Mesendoderm (in vitro differentiated cells): ENCODE data around the gene C7.

Experiments
- DNase-seq: peaks from one replicate; pipeline ENCODE4 v3.0.0; 2013
- H2AK5ac ChIP-seq: 2 replicates; pipeline ENCODE4 v1.6.1; 2013; ENCODE audit warnings: low read length, inconsistent platforms
- H2BK120ac ChIP-seq: 2 replicates; pipeline ENCODE4 v1.6.1; 2013; ENCODE audit warnings: low read depth, mild to moderate bottlenecking, low read length, moderate library complexity, mixed read lengths
- H2BK15ac ChIP-seq: replicated peaks from 2 replicates; pipeline ENCODE4 v1.6.1; 2013; ENCODE audit warnings: low read depth, mild to moderate bottlenecking, moderate library complexity
- H2BK5ac ChIP-seq: 2 replicates; pipeline ENCODE4 v1.6.1; 2013; ENCODE audit warnings: low read length, inconsistent platforms
- H3K18ac ChIP-seq: 2 replicates; pipeline ENCODE4 v1.6.1; 2013; ENCODE audit warnings: mild to moderate bottlenecking, low read length, mixed read lengths
- H3K23ac ChIP-seq: one replicate; pipeline ENCODE4 v1.6.1; 2013; ENCODE audit warnings: low read length
- H3K27ac ChIP-seq: 2 replicates; pipeline ENCODE4 v1.5.1; 2013; ENCODE audit warnings: low read depth, mild to moderate bottlenecking, inconsistent platforms, low read length, moderate library complexity
- H3K27me3 ChIP-seq: 2 replicates; pipeline ENCODE4 v1.6.1; 2013; ENCODE audit warnings: low read length, control low read depth, mild to moderate bottlenecking, inconsistent platforms; ENCODE audit not compliant: insufficient read depth, poor library complexity
- H3K36me3 ChIP-seq: 2 replicates; pipeline ENCODE4 v1.6.1; 2013; ENCODE audit warnings: low read length, inconsistent platforms; ENCODE audit not compliant: control insufficient read depth, insufficient read depth
- H3K4ac ChIP-seq: one replicate; pipeline ENCODE4 v1.6.1; 2013; ENCODE audit warnings: low read depth, mild to moderate bottlenecking, low read length, moderate library complexity
- H3K4me1 ChIP-seq: 2 replicates; pipeline ENCODE4 v1.6.1; 2013; ENCODE audit warnings: low read depth, low read length, inconsistent platforms; ENCODE audit not compliant: control insufficient read depth
- H3K4me2 ChIP-seq: 2 replicates; pipeline ENCODE4 v1.6.1; 2013; ENCODE audit warnings: low read length
- H3K4me3 ChIP-seq: 2 replicates; pipeline ENCODE4 v1.5.1; 2013; ENCODE audit warnings: mild to moderate bottlenecking, low read length
- H3K56ac ChIP-seq: one replicate; pipeline ENCODE4 v1.6.1; 2013; ENCODE audit warnings: low read length
- H3K79me1 ChIP-seq: 2 replicates; pipeline ENCODE4 v1.6.1; 2013; ENCODE audit warnings: low read length, inconsistent platforms
- H3K79me2 ChIP-seq: 2 replicates; pipeline ENCODE4 v1.6.1; 2013; ENCODE audit warnings: mild to moderate bottlenecking, low read length; ENCODE audit not compliant: control insufficient read depth, insufficient read depth
- H3K9ac ChIP-seq: 2 replicates; pipeline ENCODE4 v1.6.1; 2013; ENCODE audit warnings: low read length, inconsistent platforms
- H4K5ac ChIP-seq: one replicate; pipeline ENCODE4 v1.6.1; 2013; ENCODE audit warnings: low read length
- H4K8ac ChIP-seq: one replicate; pipeline ENCODE4 v1.6.1; 2013; ENCODE audit warnings: low read depth, mild to moderate bottlenecking, control low read depth, low read length, moderate library complexity
- WGBS: extraction: QIAGEN DNeasy Blood & Tissue Kit; methylation state at CpG from one replicate; pipeline ENCODE4 v1.1.7; 2013; ENCODE audit warnings: low lambda C conversion rate, missing lambda C conversion rate; ENCODE audit not compliant: insufficient coverage; ENCODE audit errors: extremely low coverage; 5-methylcytosine and 5-hydroxymethylcytosine counted together

Gene C7

GRCh38 chr5:40906351-40906751 is 2.9 kb upstream of the C7 start:
- no peak overlapping the region for H2AK5ac ChIP-seq
- no peak overlapping the region for H3K27ac ChIP-seq
- no peak overlapping the region for H2BK5ac ChIP-seq
- H3K36me3 ChIP-seq: no peaks in the 10 kb centered on the region
- no peak overlapping the region for H4K8ac ChIP-seq
- H3K4ac ChIP-seq: no peak overlapping the region
- no peak overlapping the region for H4K5ac ChIP-seq
- no peak overlapping the region for H3K18ac ChIP-seq
- H3K79me1 ChIP-seq: no peaks in the 10 kb centered on the region
- H3K4me3 ChIP-seq: no peak overlapping the region
- no peak overlapping the region for H3K4me2 ChIP-seq
- H3K9ac ChIP-seq: no peak overlapping the region
- no peak overlapping the region for H2BK120ac ChIP-seq
- no peaks in the 10 kb centered on the region for H3K4me1 ChIP-seq
- H3K27me3 ChIP-seq: no peaks in the 10 kb centered on the region
- H3K56ac ChIP-seq: no peak overlapping the region
- no CpG with 5 or more reads among the region's 1 CpG for WGBS
- no peak for DNase-seq
- H3K79me2 ChIP-seq: no peaks in the 10 kb centered on the region
- no peak overlapping the region for H2BK15ac ChIP-seq
- H3K23ac ChIP-seq: no peak overlapping the region

GRCh38 chr5:40909723-40910122 is 426 bp downstream of the C7 start:
- Histone ChIP-seq H3K36me3 (no peaks in the 10 kb centered on the region), H4K8ac (no peak overlapping the region), H3K4me1 (peaks cover 2% of the 10 kb centered on the region), H2BK5ac (no peak overlapping the region), H2BK15ac (no peak overlapping the region), H2AK5ac (no peak overlapping the region), H3K27ac (no peak overlapping the region), H3K79me1 (no peaks in the 10 kb centered on the region), H3K4me3 (no peak overlapping the region), H2BK120ac (no peak overlapping the region), H3K56ac (no peak overlapping the region), H3K18ac (no peak overlapping the region), H3K79me2 (no peaks in the 10 kb centered on the region), H3K4ac (no peak overlapping the region), H4K5ac (no peak overlapping the region), H3K9ac (no peak overlapping the region), H3K23ac (no peak overlapping the region), H3K27me3 (no peaks in the 10 kb centered on the region), H3K4me2 (no peak overlapping the region)
- no peak for DNase-seq
- no CpG with 5 or more reads among the region's 2 CpGs for WGBS

GRCh38 chr5:40911266-40911665 is 2.0 kb downstream of the C7 start:
- Histone ChIP-seq H3K23ac (no peak overlapping the region), H3K4me2 (no peak overlapping the region), H4K8ac (no peak overlapping the region), H2BK15ac (no peak overlapping the region), H2BK5ac (no peak overlapping the region), H3K56ac (no peak overlapping the region), H3K4me3 (no peak overlapping the region), H3K4ac (no peak overlapping the region), H3K79me1 (no peaks in the 10 kb centered on the region), H4K5ac (no peak overlapping the region), H3K4me1 (peaks cover 6% of the 10 kb centered on the region), H3K27me3 (no peaks in the 10 kb centered on the region), H3K79me2 (no peaks in the 10 kb centered on the region), H2BK120ac (no peak overlapping the region), H3K18ac (no peak overlapping the region), H3K27ac (no peak overlapping the region), H3K9ac (no peak overlapping the region), H2AK5ac (no peak overlapping the region), H3K36me3 (no peaks in the 10 kb centered on the region)
- WGBS: no CpG with 5 or more reads among the region's 4 CpGs
- DNase-seq: no peak

- Histone ChIP-seq H3K79me2 (no peaks in the 10 kb centered on the region), H2BK15ac (no peak overlapping the region)
Measured at GRCh38 chr5:40914835-40915234, 5.5 kb downstream of the C7 start.

GRCh38 chr5:40915341-40915926 is 6.1 kb downstream of the C7 start:
- no peak overlapping the region for H3K56ac ChIP-seq
- whole genome bisulfite sequencing: no CpG with 5 or more reads among the region's 3 CpGs
- no peak overlapping the region for H2BK5ac ChIP-seq
- no peak for DNase-seq
- H3K18ac ChIP-seq: peak overlapping the region; percentile 53
- no peak overlapping the region for H2BK15ac ChIP-seq
- no peak overlapping the region for H4K5ac ChIP-seq
- H3K27ac ChIP-seq: no peak overlapping the region
- no peak overlapping the region for H3K4ac ChIP-seq
- no peak overlapping the region for H3K4me2 ChIP-seq
- no peak overlapping the region for H2AK5ac ChIP-seq
- H3K23ac ChIP-seq: no peak overlapping the region
- no peaks in the 10 kb centered on the region for H3K36me3 ChIP-seq
- no peak overlapping the region for H2BK120ac ChIP-seq
- no peaks in the 10 kb centered on the region for H3K79me1 ChIP-seq
- H3K27me3 ChIP-seq: no peaks in the 10 kb centered on the region
- H3K9ac ChIP-seq: no peak overlapping the region
- no peaks in the 10 kb centered on the region for H3K79me2 ChIP-seq
- H3K4me3 ChIP-seq: no peak overlapping the region
- no peak overlapping the region for H4K8ac ChIP-seq
- H3K4me1 ChIP-seq: peaks cover 6% of the 10 kb centered on the region

More at GRCh38 chr5:40914835-40915234, 5.5 kb downstream of the C7 start:
- Histone ChIP-seq H3K4ac (no peak overlapping the region), H3K4me3 (no peak overlapping the region), H4K8ac (no peak overlapping the region), H3K18ac (peak overlapping the region; percentile 53), H2BK120ac (no peak overlapping the region), H4K5ac (no peak overlapping the region), H3K56ac (no peak overlapping the region), H2AK5ac (no peak overlapping the region), H3K79me1 (no peaks in the 10 kb centered on the region), H3K36me3 (no peaks in the 10 kb centered on the region), H3K4me1 (peaks cover 6% of the 10 kb centered on the region), H2BK5ac (no peak overlapping the region), H3K23ac (no peak overlapping the region), H3K4me2 (no peak overlapping the region), H3K9ac (no peak overlapping the region), H3K27me3 (no peaks in the 10 kb centered on the region), H3K27ac (no peak overlapping the region)
- DNase-seq: peak; percentile 18
- WGBS: no CpG with 5 or more reads among the region's 7 CpGs

- Histone ChIP-seq H3K4me2 (no peak overlapping the region), H3K9ac (no peak overlapping the region), H3K4ac (no peak overlapping the region), H3K79me2 (no peaks in the 10 kb centered on the region), H3K79me1 (no peaks in the 10 kb centered on the region), H3K4me3 (no peak overlapping the region), H3K18ac (peak overlapping the region; percentile 39), H4K5ac (no peak overlapping the region), H2BK5ac (no peak overlapping the region), H2BK15ac (no peak overlapping the region), H2AK5ac (no peak overlapping the region), H3K27ac (no peak overlapping the region), H2BK120ac (no peak overlapping the region), H3K36me3 (no peaks in the 10 kb centered on the region), H3K56ac (no peak overlapping the region), H4K8ac (no peak overlapping the region), H3K27me3 (no peaks in the 10 kb centered on the region), H3K23ac (no peak overlapping the region), H3K4me1 (peaks cover 6% of the 10 kb centered on the region)
- peak; percentile 25 for DNase-seq
- WGBS: no CpG with 5 or more reads among the region's 4 CpGs
Measured at GRCh38 chr5:40916226-40916625, 6.9 kb downstream of the C7 start.
